Activated effector memory CD4-positive, alpha-beta T cell treated with anti-CD3 and anti-CD28 coated beads, Interleukin-2, amount 50 U/mL, for 16 hours (primary cell): Measurements from ENCODE around the gene KLHL41.

Source experiments
- DNase-seq: peaks from one replicate; pipeline ENCODE4 v3.0.0-alpha.2; 2020

KLHL41 gene

GRCh38 chr2:169509298-169509885, at the start of gene KLHL41:
Gene KLHL41 (plus strand): TSS chr2:169509702. CDS start chr2:169509779, 77 bp downstream.
- no peak for DNase-seq

- no peak for DNase-seq
Observed at GRCh38 chr2:169461143-169461542, 48.4 kb upstream of the KLHL41 start.

GRCh38 chr2:169462896-169463695, 46.4 kb upstream of the KLHL41 start:
- no peak for DNase-seq

- no peak for DNase-seq
Observed at GRCh38 chr2:169464466-169464865, 45.0 kb upstream of the KLHL41 start.

- DNase-seq = no peak
Observed at GRCh38 chr2:169464882-169465281, 44.6 kb upstream of the KLHL41 start.

- no peak for DNase-seq
Observed at GRCh38 chr2:169468841-169469240, 40.7 kb upstream of the KLHL41 start.

GRCh38 chr2:169469952-169470572, 39.4 kb upstream of the KLHL41 start:
- DNase-seq = no peak

GRCh38 chr2:169472249-169472648, 37.3 kb upstream of the KLHL41 start:
- no peak for DNase-seq

GRCh38 chr2:169476459-169476858, 33.0 kb upstream of the KLHL41 start:
- DNase-seq = no peak

- no peak for DNase-seq
Observed at GRCh38 chr2:169478339-169478738, 31.2 kb upstream of the KLHL41 start.

GRCh38 chr2:169478745-169479256, 30.7 kb upstream of the KLHL41 start:
- DNase-seq = no peak

GRCh38 chr2:169479257-169480078, 30.0 kb upstream of the KLHL41 start, which contains the start of gene BBS5:
Gene BBS5 (plus strand): TSS chr2:169479494. CDS start chr2:169479554, 60 bp downstream.
- DNase-seq = peak; percentile 88

GRCh38 chr2:169480079-169480465, 29.4 kb upstream of the KLHL41 start:
- no peak for DNase-seq

GRCh38 chr2:169485650-169486138, 23.8 kb upstream of the KLHL41 start:
- no peak for DNase-seq

GRCh38 chr2:169486487-169486886, 23.0 kb upstream of the KLHL41 start:
- DNase-seq = no peak

- DNase-seq = no peak
Observed at GRCh38 chr2:169490834-169491233, 18.7 kb upstream of the KLHL41 start.

- no peak for DNase-seq
Observed at GRCh38 chr2:169491378-169491777, 18.1 kb upstream of the KLHL41 start.

GRCh38 chr2:169493360-169493759, 16.1 kb upstream of the KLHL41 start:
- DNase-seq = no peak

GRCh38 chr2:169495310-169495928, 14.1 kb upstream of the KLHL41 start:
- no peak for DNase-seq

GRCh38 chr2:169504651-169505050, 4.9 kb upstream of the KLHL41 start:
- DNase-seq = no peak

- DNase-seq = no peak
Observed at GRCh38 chr2:169507698-169508097, 1.8 kb upstream of the KLHL41 start.

GRCh38 chr2:169509955-169510354, 453 bp downstream of the KLHL41 start:
- no peak for DNase-seq
